Activated effector memory CD4-positive, alpha-beta T cell treated with Interleukin-2 at 50 U/mL for 16 hours (primary cell): ENCODE data around the gene NSG2.
"Not testable (repeated sequence)": the region's sequence is repeated elsewhere in the genome, so short reads cannot be mapped to it uniquely, and the experiment has no call there.

Experiments used
- DNase-seq: peaks from one replicate; pipeline ENCODE4 v3.0.0-alpha.2; 2020

Gene NSG2

GRCh38 chr5:174063082-174063756, 17.7 kb downstream of the NSG2 start:
- no peak for DNase-seq

DNA sequence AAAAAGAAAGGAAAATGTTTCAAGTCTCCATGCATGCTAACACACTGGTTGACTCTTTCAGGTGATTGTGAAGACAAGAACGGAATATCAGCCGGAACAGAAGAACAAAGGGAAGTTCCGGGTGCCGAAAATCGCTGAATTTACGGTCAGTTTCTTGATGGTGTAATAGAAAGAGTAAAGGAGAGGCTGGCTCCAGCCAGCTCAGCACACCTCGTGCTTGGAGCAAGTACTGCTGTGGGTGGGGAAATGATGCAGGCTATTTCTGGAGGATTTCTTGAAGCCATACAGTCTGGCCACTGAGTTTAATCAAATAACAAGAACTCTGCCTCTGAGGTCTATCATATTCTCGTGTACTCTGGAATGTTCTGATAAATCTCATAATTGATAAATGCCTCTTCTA, 18.7 kb downstream of the NSG2 start:
- DNase-seq = no peak

DNA sequence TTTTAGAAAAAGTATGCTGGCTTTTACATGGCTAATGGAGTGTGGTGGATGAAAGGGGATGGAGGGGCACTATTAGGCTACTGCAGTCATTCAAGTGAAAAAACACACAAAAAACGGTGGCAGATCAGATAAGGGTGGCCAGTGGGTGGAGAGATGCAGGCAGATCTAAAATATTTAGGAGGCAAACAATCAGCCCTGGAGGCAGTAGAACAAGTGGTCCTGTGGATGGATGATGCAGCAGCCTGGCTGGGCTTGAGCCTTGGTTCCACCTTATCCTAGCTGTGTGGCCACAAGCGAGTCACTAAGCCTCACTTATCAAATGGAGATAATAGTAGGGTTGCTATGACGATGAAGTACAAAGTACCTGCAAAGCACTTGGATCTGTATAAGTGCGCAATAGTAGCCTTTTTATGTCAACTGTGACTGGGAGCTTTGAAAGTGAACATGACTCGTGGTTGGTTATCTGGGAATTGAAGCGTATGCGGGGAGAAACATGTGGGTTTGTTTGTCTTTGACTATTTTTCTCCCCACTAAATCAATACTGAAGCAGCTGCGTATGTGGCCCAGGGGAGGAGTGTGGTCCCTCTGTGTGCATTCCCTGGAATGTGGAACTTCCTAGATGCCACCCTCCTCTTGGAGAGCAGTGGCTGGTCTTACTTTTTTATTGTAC, 20.2 kb downstream of the NSG2 start:
- DNase-seq = no peak

DNA sequence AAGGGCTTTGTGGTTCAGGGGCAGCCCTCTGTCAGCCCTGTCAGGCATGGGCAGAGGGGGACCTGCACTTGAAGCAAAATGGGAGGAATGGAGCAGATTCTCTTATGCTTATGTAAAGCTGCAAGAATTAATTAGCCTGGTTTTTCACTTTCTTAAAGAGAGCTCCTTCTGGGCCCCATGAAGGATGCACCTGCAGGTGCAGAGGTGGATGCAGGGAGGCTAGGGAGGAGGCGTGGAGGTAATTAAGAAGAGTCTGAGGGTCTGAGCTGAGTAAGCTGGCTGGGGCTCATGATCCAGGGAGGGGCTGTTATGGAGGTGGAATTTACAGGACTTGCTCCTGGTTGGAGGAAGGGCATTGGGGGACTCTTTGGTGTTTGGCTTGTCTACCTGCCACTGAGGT, 22.0 kb downstream of the NSG2 start:
- no peak for DNase-seq

DNA sequence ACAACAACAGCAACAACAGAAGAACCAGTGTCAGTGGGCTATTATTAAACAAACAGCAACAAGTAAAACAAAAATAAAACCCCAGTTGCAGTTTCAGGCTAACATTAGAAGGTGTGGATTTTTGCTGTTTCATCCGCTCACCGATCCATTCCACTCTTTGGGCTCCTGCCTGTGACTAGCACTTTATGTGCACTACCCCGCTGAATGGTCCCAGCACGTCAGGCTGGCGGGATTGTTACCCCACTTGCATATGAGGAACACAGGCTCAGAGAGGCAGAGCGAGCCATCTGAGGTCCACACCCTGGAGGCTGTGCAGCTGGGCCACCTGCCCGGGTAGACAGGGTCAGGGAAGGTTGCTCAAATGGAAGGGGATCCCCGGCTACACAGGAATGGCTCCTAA, 26.0 kb downstream of the NSG2 start:
- DNase-seq = no peak

GRCh38 chr5:174073122-174073660, 27.7 kb downstream of the NSG2 start:
- no peak for DNase-seq

GRCh38 chr5:174074369-174074768, 28.9 kb downstream of the NSG2 start:
- DNase-seq = no peak

- DNase-seq = no peak
Observed at GRCh38 chr5:174078416-174078815, 32.9 kb downstream of the NSG2 start.

DNA sequence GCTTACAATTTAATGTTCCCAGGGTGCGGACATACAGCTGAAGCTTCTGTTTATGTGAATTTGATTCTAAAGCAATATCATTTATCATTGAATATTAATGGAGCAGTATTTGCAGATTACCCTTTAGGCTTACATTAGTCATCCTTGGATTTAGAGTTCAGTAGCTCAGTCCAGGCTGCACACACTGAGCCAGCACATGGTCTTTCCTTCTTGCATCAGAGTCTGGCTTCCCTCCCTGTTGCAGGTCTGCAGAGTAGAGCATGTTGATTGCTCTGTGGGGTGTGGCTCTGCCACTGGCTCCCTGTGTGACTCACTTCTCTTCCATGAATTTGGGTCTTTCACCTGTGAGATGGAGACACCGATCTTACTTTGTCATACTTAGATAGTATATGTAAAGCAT, 36.8 kb downstream of the NSG2 start:
- no peak for DNase-seq

GRCh38 chr5:174083056-174083827, 37.7 kb downstream of the NSG2 start:
- no peak for DNase-seq

- no peak for DNase-seq
Observed at GRCh38 chr5:174084691-174085154, 39.2 kb downstream of the NSG2 start.

DNA sequence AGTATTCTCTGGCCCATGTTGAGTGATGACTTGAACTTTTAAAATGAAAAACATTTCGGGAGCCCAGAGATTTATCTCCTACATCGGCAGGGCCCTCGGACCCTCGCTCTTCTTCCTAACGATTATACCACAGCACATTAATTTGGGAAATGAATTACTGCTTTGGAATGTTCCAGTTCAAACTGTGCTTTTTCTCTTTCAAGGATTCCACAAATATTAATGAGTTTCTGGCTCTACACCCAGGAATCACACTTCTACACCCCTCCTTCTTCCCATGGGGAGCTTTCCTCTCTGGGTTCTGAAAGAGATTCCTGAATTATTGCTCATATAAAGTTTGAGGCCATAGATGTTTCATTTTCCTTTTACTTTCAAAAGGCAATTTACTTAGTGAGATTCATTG, 41.2 kb downstream of the NSG2 start:
- no peak for DNase-seq

- DNase-seq = no peak
Observed at GRCh38 chr5:174087783-174088182, 42.3 kb downstream of the NSG2 start.

DNA sequence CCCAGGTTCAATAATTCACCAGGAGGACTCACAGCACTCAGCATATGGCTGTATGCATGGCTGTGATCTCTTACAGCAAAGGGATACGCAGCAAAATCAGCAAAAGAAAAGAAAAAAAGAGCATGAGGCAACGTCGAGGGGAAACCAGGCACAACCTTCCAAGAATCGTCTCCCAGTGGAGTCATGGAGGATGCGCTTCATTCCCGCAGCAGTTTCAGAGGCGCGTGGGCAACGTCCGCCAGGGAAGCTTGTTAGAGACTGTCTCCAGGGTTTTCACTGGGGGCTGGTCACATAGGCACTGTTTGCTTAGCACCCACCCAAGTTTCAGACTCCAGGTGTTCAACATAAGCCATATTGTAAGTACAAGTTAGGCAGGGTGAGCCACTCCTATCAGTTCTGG, 44.6 kb downstream of the NSG2 start:
- no peak for DNase-seq

DNA sequence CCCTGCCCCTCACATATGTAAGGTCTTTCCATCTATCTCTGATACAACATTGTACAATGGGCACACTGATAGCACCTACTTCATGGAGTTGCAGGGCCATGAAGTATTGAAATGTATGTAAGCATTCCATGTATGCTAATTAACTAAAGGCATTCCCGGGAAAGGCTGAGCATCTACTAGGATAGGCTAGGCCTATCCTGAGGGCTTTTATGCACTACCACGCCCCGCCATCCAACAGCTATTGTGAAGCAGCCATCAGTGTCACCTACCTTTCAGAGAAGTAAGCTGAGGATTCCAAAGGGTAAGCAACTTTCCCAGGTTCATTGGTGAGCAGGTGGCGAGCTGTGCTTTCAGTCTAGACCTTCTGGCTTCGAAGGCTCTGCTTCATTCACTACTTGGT, 47.6 kb downstream of the NSG2 start:
- DNase-seq = no peak

- no peak for DNase-seq
Observed at GRCh38 chr5:174094857-174095606, 49.5 kb downstream of the NSG2 start.

- no peak for DNase-seq
Observed at GRCh38 chr5:174096619-174097018, 51.1 kb downstream of the NSG2 start.

DNA sequence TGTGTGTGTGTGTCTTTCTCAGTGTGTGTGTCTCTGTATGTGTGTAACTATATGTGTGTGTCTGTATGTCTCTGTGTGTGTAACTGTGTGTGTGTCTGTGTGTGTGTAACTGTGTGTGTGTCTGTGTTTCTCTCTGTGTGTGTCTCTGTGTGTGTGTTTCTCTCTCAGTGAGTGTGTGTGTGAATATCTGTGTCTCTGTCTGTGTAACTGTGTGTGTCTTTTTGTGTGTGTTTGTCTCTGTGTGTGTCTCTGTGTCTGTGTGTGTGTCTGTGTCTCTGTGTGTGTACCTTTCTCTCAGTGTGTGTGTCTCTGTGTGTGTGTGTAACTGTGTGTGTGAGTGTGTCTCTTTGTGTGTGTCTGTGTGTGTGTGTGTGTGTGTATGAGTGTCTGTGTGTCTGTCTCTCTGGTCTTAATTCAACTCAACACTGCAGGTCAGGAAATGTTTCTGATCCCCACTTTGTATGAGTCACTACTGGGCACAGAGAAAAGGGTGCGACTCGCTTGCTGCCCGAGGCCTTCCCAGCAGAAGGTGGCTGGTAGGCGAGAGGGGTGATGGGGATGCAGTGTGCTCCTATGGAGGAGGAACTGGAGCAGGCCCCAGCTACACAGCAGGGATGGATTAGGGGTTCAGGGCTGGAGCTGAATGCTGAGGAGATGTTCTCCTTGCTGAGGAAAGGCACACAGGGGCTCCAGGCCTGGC, 52.1 kb downstream of the NSG2 start:
- no peak for DNase-seq

GRCh38 chr5:174098694-174099093, 53.2 kb downstream of the NSG2 start:
- DNase-seq = no peak

DNA sequence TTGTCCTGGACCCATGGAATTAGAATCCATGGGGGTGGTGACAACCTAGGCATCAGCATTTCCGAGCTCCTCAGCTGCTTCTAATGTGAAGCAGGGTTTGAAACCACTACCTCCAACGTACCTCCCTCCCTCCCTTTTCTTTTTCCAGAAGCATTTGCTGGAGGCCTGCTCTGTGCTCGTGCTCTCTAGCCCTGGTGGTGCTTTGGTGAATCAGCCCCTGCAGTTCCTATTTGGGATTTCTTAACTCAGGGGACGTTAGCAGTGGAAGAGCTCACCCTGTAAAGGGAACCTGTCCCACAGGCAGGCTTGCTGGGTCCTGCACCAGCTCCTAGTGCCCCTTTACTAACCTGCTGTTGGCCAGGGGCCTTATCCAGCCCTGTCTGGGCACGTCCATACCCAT, 55.0 kb downstream of the NSG2 start:
- no peak for DNase-seq

DNA sequence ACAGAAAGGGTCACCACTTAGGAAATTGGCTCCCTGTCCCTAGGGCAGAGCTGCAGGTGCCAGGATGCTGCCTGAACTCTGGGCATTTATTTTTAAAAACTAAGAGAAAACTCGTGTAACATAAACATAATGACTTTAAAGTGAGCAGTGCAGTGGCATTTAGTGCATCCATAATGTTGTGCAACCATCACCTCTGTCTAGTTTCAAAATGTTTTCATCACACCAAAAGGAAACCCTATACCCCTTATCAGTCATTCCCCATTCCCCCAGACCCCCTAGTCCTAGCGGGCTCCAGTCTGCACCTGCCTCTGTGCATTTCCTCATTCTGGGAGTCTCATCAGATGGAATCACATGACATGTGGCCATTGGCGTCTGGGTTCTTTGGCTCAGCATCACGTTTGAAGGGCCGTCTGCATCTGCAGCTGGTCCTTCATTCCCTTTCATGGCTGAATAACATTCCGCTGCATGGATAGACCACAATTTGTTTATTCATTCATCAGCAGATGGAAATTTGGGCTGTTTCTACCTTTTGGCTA, 55.8 kb downstream of the NSG2 start:
- DNase-seq = no peak

DNA sequence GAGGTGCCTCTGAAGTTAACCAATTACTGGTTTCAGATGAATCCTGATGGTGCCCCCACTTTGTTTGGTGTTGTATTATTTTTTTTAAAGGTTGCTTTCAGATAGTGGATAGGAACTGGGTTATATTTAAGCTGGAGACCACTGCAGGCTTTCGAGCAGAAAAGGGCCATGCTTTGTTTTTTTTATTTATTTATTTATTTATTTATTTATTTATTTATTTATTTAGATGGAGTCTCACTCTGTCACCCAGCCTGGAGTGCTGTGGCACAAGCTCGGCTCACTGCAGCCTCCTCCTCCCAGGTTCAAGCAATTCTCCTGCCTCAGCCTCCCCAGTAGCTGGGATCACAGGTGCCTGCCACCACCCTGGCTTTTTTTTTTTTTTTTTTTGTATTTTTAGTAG, 57.1 kb downstream of the NSG2 start:
- not testable (repeated sequence) for DNase-seq
